Activated CD4-positive, alpha-beta memory T cell treated with anti-CD3 and anti-CD28 coated beads, Interleukin-2, amount 10 ng/mL, durations not matched to agents 7 days and 5 days (primary cell): ENCODE data around the gene COL13A1. TPM values are rescaled to one million over a fixed set of nuclear protein-coding genes. Genes with fewer than 3 reads are reported as not detected.

Experiments used
- CTCF ChIA-PET: fragments of 350-600 bp; sonication (Branson Sonifier 250); formaldehyde crosslinking; loops from one replicate; lab custom pipeline; 2021; ENCODE audit warnings: antibody characterized with exemption, inconsistent platforms; lab: Charles Lee
- POLR2A ChIA-PET: fragments of 350-600 bp; sonication (Branson Sonifier 250); formaldehyde crosslinking; loops from one replicate; lab custom pipeline; 2021; ENCODE audit warnings: antibody characterized with exemption; lab: Charles Lee
- DNase-seq: peaks from one replicate; pipeline ENCODE4 v3.0.0-alpha.2; 2020
- H3K27ac Mint-ChIP-seq: one replicate; pipeline ENCODE4 v1.8.0; 2021; ENCODE audit warnings: mild to moderate bottlenecking, mixed read lengths
- H3K27me3 Mint-ChIP-seq: one replicate; pipeline ENCODE4 v1.8.0; 2021; ENCODE audit warnings: mixed read lengths
- H3K36me3 Mint-ChIP-seq: one replicate; pipeline ENCODE4 v1.8.0; 2021; ENCODE audit warnings: low read depth, mixed read lengths
- H3K4me1 Mint-ChIP-seq: one replicate; pipeline ENCODE4 v1.8.0; 2021; ENCODE audit warnings: mixed read lengths
- H3K4me3 Mint-ChIP-seq: one replicate; pipeline ENCODE4 v1.8.0; 2021; ENCODE audit warnings: mild to moderate bottlenecking, mixed read lengths
- H3K9me3 Mint-ChIP-seq: one replicate; pipeline ENCODE4 v1.8.0; 2021; ENCODE audit warnings: mixed read lengths
- total RNA-seq, 2 experiments: library from RNA; stranded (reverse); gene quantifications; one replicate each; pipeline ENCODE4 v1.2.3, GENCODE V29; 2021

Gene COL13A1
- total RNA-seq, 2 experiments from 2014 or later: not detected

- H3K36me3 Mint-ChIP-seq: no peaks in the 10 kb centered on the region
- DNase-seq: no peak
- ChIA-PET POLR2A (no interaction called here), CTCF (no interaction called here)
- H3K4me1 Mint-ChIP-seq: peaks cover 16% of the 10 kb centered on the region
- H3K27ac Mint-ChIP-seq: no peak overlapping the region
- H3K4me3 Mint-ChIP-seq: no peak overlapping the region
- no peaks in the 10 kb centered on the region for H3K9me3 Mint-ChIP-seq
- H3K27me3 Mint-ChIP-seq: peaks cover 7% of the 10 kb centered on the region
Measured at GRCh38 chr10:69814251-69814650, 12.5 kb downstream of the COL13A1 start.

DNA sequence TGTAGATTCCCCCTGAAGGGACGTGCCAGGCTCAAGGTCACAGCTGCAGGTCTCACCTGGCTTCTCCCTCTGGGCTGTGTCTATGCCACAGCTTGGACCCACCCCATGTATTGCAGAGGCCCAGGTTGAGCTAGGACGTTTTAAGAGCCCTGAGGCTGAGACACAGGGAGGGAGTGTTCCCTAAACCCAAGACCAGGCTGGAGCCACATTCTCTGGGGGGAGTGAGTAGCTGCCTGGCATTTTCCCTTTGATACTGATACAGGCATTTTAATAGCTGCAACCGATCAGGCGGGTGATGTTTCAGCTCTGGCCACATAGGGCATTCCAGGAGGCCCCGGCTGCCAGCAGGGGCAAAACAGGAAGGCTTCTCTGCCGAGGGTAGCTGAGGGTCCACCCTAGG, 13.4 kb downstream of the COL13A1 start:
- CTCF ChIA-PET: no interaction called here
- no peaks in the 10 kb centered on the region for H3K36me3 Mint-ChIP-seq
- H3K4me3 Mint-ChIP-seq: no peak overlapping the region
- POLR2A ChIA-PET: no interaction called here
- peaks cover 9% of the 10 kb centered on the region for H3K27me3 Mint-ChIP-seq
- H3K4me1 Mint-ChIP-seq: peaks cover 21% of the 10 kb centered on the region
- no peak overlapping the region for H3K27ac Mint-ChIP-seq
- H3K9me3 Mint-ChIP-seq: peaks cover 3% of the 10 kb centered on the region
- DNase-seq: no peak

DNA sequence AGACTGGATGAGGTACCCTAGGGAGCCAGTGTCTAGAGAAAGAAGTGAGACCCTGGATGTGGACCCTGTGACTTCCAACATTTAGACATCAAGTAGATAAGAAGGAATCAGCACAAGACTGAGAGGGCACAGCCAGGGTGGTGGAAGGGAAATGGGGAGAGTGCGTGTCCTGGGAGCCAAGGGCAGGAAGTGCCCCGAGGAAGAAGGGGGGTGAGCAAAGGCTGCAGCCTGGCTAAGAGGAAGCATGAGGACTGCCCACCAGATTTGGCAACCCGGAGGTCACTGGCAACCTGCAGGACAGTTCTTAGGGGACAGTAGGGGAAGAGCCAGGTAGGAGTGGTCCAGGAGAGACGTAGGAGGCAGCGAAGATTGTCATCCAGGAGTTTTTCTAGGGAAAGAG, 14.8 kb downstream of the COL13A1 start:
- H3K9me3 Mint-ChIP-seq: peaks cover 3% of the 10 kb centered on the region
- peaks cover 27% of the 10 kb centered on the region for H3K4me1 Mint-ChIP-seq
- DNase-seq: no peak
- H3K36me3 Mint-ChIP-seq: no peaks in the 10 kb centered on the region
- H3K27me3 Mint-ChIP-seq: peaks cover 12% of the 10 kb centered on the region
- no peak overlapping the region for H3K27ac Mint-ChIP-seq
- ChIA-PET CTCF (no interaction called here), POLR2A (no interaction called here)
- H3K4me3 Mint-ChIP-seq: no peak overlapping the region

DNA sequence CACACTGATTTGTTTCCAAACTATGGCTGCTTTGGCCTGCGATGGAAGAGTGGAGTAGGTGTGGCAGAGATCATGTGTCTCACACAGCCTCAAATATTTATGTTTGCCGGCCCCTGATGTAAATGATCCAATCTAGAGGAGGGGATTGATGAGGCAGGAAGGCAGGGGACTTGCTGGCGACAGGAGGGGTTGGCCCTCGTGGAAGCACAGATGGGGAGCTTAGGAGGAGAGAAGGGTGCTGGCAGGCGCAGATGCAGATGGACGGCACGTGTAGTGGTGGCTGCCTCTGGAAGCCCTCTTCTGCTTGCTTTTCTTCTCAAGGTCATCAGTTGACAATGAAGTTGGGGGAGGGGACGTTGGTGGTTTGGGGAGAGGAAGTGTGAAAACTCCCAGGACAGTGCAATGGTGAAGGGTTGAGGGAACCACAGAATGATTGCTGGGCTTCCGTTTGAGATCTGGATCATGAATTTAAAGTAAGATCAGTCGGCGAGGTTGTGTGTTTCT, 15.4 kb downstream of the COL13A1 start:
- DNase-seq: no peak
- peaks cover 12% of the 10 kb centered on the region for H3K27me3 Mint-ChIP-seq
- ChIA-PET CTCF (no interaction called here), POLR2A (no interaction called here)
- no peak overlapping the region for H3K4me3 Mint-ChIP-seq
- no peak overlapping the region for H3K27ac Mint-ChIP-seq
- peaks cover 3% of the 10 kb centered on the region for H3K9me3 Mint-ChIP-seq
- peaks cover 27% of the 10 kb centered on the region for H3K4me1 Mint-ChIP-seq
- no peaks in the 10 kb centered on the region for H3K36me3 Mint-ChIP-seq

DNA sequence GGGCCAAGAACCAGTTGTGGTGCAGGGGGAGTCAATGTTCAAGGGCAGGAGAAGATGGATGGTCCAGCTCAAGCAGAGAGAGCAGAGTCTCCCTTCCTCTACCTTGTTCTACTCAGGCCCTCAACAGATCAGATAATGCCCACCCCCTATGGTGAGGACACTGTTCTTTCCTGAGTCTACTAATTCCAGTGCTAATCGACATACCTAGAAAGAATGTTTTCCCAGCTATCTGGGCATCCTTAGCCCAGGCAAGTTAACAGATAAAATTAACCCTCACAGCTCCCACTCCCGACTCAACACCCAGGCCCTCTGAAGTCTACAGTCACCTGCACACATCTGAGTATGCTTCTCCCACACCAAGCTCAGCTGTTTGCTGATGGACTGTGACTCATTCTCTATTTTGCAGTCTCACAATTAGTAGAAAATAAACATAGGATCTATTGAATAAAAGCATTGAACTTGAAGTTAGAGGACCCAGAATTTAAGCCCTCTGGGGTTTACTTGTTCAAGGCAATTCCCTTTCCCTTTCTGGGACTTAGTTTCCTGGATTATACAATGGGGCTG, 17.1 kb downstream of the COL13A1 start:
- H3K27me3 Mint-ChIP-seq: peaks cover 12% of the 10 kb centered on the region
- DNase-seq: no peak
- H3K27ac Mint-ChIP-seq: no peak overlapping the region
- ChIA-PET POLR2A (no interaction called here), CTCF (no interaction called here)
- no peaks in the 10 kb centered on the region for H3K36me3 Mint-ChIP-seq
- peaks cover 27% of the 10 kb centered on the region for H3K4me1 Mint-ChIP-seq
- no peak overlapping the region for H3K4me3 Mint-ChIP-seq
- peaks cover 3% of the 10 kb centered on the region for H3K9me3 Mint-ChIP-seq

DNA sequence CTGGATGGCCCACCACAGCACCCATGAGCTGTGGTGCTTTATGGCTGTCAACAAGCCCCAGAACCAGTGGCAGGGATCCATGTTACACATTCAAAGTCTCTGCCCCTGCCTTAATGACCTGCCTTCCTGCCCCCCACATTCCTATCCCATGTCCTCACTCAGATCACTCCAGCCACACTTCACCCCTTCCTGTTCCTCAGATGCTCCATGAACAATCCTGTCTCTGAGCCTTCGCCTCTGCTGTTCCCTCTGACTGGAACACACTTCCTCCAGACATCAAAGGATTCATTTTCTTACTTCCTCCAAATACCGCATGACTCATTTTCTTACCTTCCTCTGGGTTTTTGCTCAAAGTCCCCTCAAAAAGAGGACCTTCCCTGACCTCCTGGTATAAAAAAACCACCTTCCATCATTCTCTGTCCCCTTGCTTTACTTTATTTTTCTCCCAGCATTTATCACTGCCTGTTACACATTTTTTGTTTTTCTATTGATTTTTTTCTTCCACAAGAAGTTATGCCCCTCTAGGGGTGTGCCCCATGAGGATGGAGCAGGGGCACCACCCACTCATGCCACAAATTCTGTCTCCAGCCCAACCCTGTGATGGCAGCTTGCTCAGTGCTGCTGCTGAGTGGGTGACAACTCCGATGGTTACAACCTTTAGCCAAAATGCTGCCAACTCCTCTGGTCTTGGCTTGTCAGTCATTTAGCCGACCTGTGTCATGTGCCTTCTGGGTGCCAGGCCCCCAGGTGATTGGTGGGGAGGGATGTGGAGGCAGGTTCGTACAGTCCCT, 18.2 kb downstream of the COL13A1 start:
- Mint-ChIP-seq H3K36me3 (no peaks in the 10 kb centered on the region), H3K27me3 (peaks cover 12% of the 10 kb centered on the region), H3K9me3 (peaks cover 3% of the 10 kb centered on the region), H3K27ac (no peak overlapping the region), H3K4me3 (no peak overlapping the region), H3K4me1 (peaks cover 27% of the 10 kb centered on the region)
- DNase-seq: no peak
- CTCF ChIA-PET: no interaction called here
- POLR2A ChIA-PET: no interaction called here

DNA sequence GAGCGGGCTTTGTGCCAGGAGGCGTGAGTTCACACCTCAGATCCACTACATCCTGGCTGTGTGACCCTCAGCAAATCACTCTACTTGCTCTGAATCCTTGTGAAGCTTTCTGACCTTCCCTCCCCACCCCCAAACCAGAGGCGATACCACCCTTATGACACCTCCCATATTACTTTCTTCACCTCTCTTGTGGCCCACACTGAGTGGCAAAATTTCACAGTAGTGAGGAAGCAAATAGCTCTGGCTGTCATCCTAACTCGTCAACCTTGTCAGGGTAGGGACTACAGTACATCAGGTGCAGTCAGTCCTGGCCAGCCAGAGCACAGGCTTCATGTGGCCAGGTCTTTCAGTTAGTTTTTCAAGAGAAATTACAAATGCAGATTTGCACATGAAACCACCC, 19.1 kb downstream of the COL13A1 start:
- POLR2A ChIA-PET: no interaction called here
- CTCF ChIA-PET: interaction anchor here (0.8 kb wide), 1 partner anchor 14 kb away, joined by 3 read pairs; no protein-coding TSS in a partner anchor
- Mint-ChIP-seq H3K27me3 (peaks cover 12% of the 10 kb centered on the region), H3K27ac (no peak overlapping the region), H3K9me3 (peaks cover 3% of the 10 kb centered on the region), H3K4me3 (no peak overlapping the region), H3K4me1 (peaks cover 27% of the 10 kb centered on the region), H3K36me3 (no peaks in the 10 kb centered on the region)
- DNase-seq: no peak

GRCh38 chr10:69825604-69826003, 23.9 kb downstream of the COL13A1 start:
- Mint-ChIP-seq H3K36me3 (no peaks in the 10 kb centered on the region), H3K27ac (no peak overlapping the region), H3K4me3 (no peak overlapping the region), H3K9me3 (no peaks in the 10 kb centered on the region), H3K27me3 (peaks cover 25% of the 10 kb centered on the region), H3K4me1 (peaks cover 2% of the 10 kb centered on the region)
- no peak for DNase-seq
- POLR2A ChIA-PET: no interaction called here
- CTCF ChIA-PET: no interaction called here

DNA sequence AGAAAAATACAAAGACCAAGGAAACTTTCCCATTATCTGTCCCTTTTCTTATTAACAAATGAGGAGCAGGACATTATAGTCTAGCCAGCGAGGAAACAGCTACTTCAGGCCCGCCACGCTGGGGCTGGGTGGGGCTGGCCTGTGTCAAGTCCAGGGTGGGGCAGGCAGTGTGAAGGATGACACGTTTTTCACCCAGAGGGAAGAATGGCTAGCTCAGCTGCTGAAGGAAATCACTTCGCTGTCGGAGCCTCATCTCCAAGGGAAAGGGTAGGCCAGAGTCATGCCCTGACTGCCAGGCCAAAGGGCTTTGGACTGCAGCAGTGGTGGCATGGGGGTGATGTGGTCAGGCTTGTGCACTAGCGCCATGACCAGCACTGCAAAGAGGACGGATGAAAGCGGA, 24.4 kb downstream of the COL13A1 start:
- no peaks in the 10 kb centered on the region for H3K4me1 Mint-ChIP-seq
- POLR2A ChIA-PET: no interaction called here
- peaks cover 25% of the 10 kb centered on the region for H3K27me3 Mint-ChIP-seq
- no peak overlapping the region for H3K27ac Mint-ChIP-seq
- no peak overlapping the region for H3K4me3 Mint-ChIP-seq
- DNase-seq: no peak
- H3K9me3 Mint-ChIP-seq: no peaks in the 10 kb centered on the region
- CTCF ChIA-PET: no interaction called here
- no peaks in the 10 kb centered on the region for H3K36me3 Mint-ChIP-seq

GRCh38 chr10:69826789-69827554, 25.3 kb downstream of the COL13A1 start:
- no peak for DNase-seq
- Mint-ChIP-seq H3K4me1 (no peaks in the 10 kb centered on the region), H3K36me3 (no peaks in the 10 kb centered on the region), H3K9me3 (no peaks in the 10 kb centered on the region), H3K27me3 (peaks cover 27% of the 10 kb centered on the region), H3K27ac (no peak overlapping the region), H3K4me3 (no peak overlapping the region)
- CTCF ChIA-PET: no interaction called here
- POLR2A ChIA-PET: no interaction called here

GRCh38 chr10:69828144-69828870, 26.6 kb downstream of the COL13A1 start:
- H3K4me1 Mint-ChIP-seq: no peaks in the 10 kb centered on the region
- no peaks in the 10 kb centered on the region for H3K36me3 Mint-ChIP-seq
- no peaks in the 10 kb centered on the region for H3K9me3 Mint-ChIP-seq
- H3K27ac Mint-ChIP-seq: no peak overlapping the region
- peaks cover 30% of the 10 kb centered on the region for H3K27me3 Mint-ChIP-seq
- H3K4me3 Mint-ChIP-seq: no peak overlapping the region
- POLR2A ChIA-PET: no interaction called here
- CTCF ChIA-PET: no interaction called here
- DNase-seq: no peak

GRCh38 chr10:69829775-69830174, 28.1 kb downstream of the COL13A1 start:
- Mint-ChIP-seq H3K4me1 (no peaks in the 10 kb centered on the region), H3K4me3 (no peak overlapping the region), H3K27ac (no peak overlapping the region), H3K36me3 (no peaks in the 10 kb centered on the region), H3K27me3 (peaks cover 31% of the 10 kb centered on the region), H3K9me3 (no peaks in the 10 kb centered on the region)
- no peak for DNase-seq
- ChIA-PET CTCF (no interaction called here), POLR2A (no interaction called here)
